ENCODE measurements around the gene SLC39A1. TPM values are rescaled to one million over a fixed set of nuclear protein-coding genes. Genes with fewer than 3 reads are reported as not detected.
A peak's percentile ranks its signal among the peaks of the same experiment; 100 is the strongest.

Gene SLC39A1
- polyA plus RNA-seq, 2 of the 4 experiments (the other 2 are of a cell fraction) = 80.6 to 108 TPM

DNA sequence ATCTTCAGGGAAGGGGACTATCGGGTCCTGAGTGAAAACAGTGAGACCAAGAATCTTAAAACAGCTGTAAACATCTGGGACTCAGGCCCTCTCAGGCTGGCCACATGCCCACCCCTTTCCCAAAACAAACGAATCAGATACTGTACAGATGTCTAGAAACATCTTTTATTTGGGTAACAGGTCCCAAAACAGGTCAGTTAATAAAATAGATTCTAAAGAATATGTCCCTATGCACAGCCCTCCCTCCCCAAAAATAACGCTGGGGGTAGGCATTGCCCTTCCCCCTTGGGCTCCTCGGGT is 4.4 kb downstream of the SLC39A1 start:
- 35% methylated on average over 4 of the region's 4 CpGs for WGBS (ENCODE audit: missing lambda C conversion rate)
- POLR2A ChIA-PET = interaction anchor here (0.9 to 2.4 kb wide), 4 partner anchors 9 to 36 kb away, joined by 3 to 12 read pairs (median 7); partner anchors contain the start of genes CREB3L4, GATAD2B and RPS27
- no peaks in the 10 kb centered on the region for H3K9me3 ChIP-seq
- H3K27ac ChIP-seq = peak overlapping the region; percentile 22 to 69; a peak in 3 of 6 replicates
- peak overlapping the region; percentile 65 for H3K4me2 ChIP-seq
- DNase-seq (ENCODE audit: low read depth in 1 of 2, low spot score in 1 of 2) (no peak), ATAC-seq (no peak), FAIRE-seq (no peak)
- H3K4me1 ChIP-seq = peaks cover 32% of the 10 kb centered on the region
- TF ChIP-seq MAZ (IDR thresholded peaks at IDR 0.05; ENCODE audit: borderline replicate concordance, low read depth, low read length) = no peak
- TF ChIP-seq RFX5 (IDR thresholded peaks at IDR 0.05) = no peak
- TF ChIP-seq, protein P1, sequence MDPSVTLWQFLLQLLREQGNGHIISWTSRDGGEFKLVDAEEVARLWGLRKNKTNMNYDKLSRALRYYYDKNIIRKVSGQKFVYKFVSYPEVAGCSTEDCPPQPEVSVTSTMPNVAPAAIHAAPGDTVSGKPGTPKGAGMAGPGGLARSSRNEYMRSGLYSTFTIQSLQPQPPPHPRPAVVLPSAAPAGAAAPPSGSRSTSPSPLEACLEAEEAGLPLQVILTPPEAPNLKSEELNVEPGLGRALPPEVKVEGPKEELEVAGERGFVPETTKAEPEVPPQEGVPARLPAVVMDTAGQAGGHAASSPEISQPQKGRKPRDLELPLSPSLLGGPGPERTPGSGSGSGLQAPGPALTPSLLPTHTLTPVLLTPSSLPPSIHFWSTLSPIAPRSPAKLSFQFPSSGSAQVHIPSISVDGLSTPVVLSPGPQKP (IDR thresholded peaks at IDR 0.05; ENCODE audit: low read depth, low read length) = no peak
- no peak for TF ChIP-seq SMC3 (IDR thresholded peaks at IDR 0.05)
- TF ChIP-seq ZSCAN20 (CRISPR knock-in tag; IDR thresholded peaks at IDR 0.05) = no peak
- no peak for TF ChIP-seq REST (IDR thresholded peaks at IDR 0.05)
- TF ChIP-seq MAFK (IDR thresholded peaks at IDR 0.05; ENCODE audit: partially characterized antibody) = no peak
- TF ChIP-seq ZFP36 (IDR thresholded peaks at IDR 0.05; ENCODE audit: borderline replicate concordance, partially characterized antibody) = no peak
- no peak for TF ChIP-seq ESRRA (IDR thresholded peaks at IDR 0.05; ENCODE audit: borderline replicate concordance, low read length)
- TF ChIP-seq, protein P2, sequence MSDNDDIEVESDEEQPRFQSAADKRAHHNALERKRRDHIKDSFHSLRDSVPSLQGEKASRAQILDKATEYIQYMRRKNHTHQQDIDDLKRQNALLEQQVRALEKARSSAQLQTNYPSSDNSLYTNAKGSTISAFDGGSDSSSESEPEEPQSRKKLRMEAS (IDR thresholded peaks at IDR 0.05) = no peak
- TF ChIP-seq E2F6 (IDR thresholded peaks at IDR 0.05; ENCODE audit: borderline replicate concordance, low read depth) = no peak
- TF ChIP-seq TFCP2L1 (CRISPR knock-in tag; IDR thresholded peaks at IDR 0.05) = no peak
- TF ChIP-seq RNF2 (IDR thresholded peaks at IDR 0.05; ENCODE audit: borderline replicate concordance, low read depth) = no peak
- TF ChIP-seq, protein P3, sequence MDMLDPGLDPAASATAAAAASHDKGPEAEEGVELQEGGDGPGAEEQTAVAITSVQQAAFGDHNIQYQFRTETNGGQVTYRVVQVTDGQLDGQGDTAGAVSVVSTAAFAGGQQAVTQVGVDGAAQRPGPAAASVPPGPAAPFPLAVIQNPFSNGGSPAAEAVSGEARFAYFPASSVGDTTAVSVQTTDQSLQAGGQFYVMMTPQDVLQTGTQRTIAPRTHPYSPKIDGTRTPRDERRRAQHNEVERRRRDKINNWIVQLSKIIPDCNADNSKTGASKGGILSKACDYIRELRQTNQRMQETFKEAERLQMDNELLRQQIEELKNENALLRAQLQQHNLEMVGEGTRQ (IDR thresholded peaks at IDR 0.05) = no peak
- TF ChIP-seq JUN (IDR thresholded peaks at IDR 0.05) = no peak
- TF ChIP-seq FOSB (CRISPR knock-in tag; IDR thresholded peaks at IDR 0.05) = no peak
- TF ChIP-seq MYC (IDR thresholded peaks at IDR 0.05; ENCODE audit: borderline replicate concordance, low read length) = no peak
- no peak for TF ChIP-seq GATA3 (IDR thresholded peaks at IDR 0.05; ENCODE audit: borderline replicate concordance)
- TF ChIP-seq FOSL2 (IDR thresholded peaks at IDR 0.05) = no peak
- TF ChIP-seq FOSL2 (CRISPR knock-in tag; IDR thresholded peaks at IDR 0.05) = no peak
- no peak for TF ChIP-seq RARB (CRISPR knock-in tag; IDR thresholded peaks at IDR 0.05)
- CTCF ChIA-PET = interaction anchor here (0.8 to 7.5 kb wide), 3 partner anchors 9 to 107 kb away, joined by 3 to 75 read pairs (median 5); partner anchors contain the start of genes CREB3L4 and DENND4B
- H3K4me3 ChIP-seq = peak overlapping the region; percentile 94; the same call in 1 of the 3 replicates

Measured in A549 (cell line).